Measurements from ENCODE around the gene ELAPOR1. TPM values are rescaled to one million over a fixed set of nuclear protein-coding genes. Genes with fewer than 3 reads are reported as not detected.

Gene ELAPOR1
- total and polyA plus RNA-seq, 11 donors, result 0.04 to 0.83 (median 0.23) TPM; not detected in 2

GRCh38 chr1:109136766-109137165, 22.9 kb downstream of the ELAPOR1 start:
- H3K27me3 ChIP-seq, result no peaks in the 10 kb centered on the region
- no peak overlapping the region for H3K4me3 ChIP-seq
- intact Hi-C loops (cut with DNase I), result no loop called here
- no peak overlapping the region for H3K27ac ChIP-seq
- ATAC-seq (no peak), DNase-seq (no peak)
- H3K4me1 ChIP-seq, result peaks cover 0 to 15% (median 10%) of the 10 kb centered on the region in 12 donors
- 88 to 92% (median 91%) methylated on average over 6 of the region's 6 CpGs for WGBS, 4 donors
- no peaks in the 10 kb centered on the region for H3K36me3 ChIP-seq
- H3K9me3 ChIP-seq, result no peaks in the 10 kb centered on the region
- TF ChIP-seq, protein P1, sequence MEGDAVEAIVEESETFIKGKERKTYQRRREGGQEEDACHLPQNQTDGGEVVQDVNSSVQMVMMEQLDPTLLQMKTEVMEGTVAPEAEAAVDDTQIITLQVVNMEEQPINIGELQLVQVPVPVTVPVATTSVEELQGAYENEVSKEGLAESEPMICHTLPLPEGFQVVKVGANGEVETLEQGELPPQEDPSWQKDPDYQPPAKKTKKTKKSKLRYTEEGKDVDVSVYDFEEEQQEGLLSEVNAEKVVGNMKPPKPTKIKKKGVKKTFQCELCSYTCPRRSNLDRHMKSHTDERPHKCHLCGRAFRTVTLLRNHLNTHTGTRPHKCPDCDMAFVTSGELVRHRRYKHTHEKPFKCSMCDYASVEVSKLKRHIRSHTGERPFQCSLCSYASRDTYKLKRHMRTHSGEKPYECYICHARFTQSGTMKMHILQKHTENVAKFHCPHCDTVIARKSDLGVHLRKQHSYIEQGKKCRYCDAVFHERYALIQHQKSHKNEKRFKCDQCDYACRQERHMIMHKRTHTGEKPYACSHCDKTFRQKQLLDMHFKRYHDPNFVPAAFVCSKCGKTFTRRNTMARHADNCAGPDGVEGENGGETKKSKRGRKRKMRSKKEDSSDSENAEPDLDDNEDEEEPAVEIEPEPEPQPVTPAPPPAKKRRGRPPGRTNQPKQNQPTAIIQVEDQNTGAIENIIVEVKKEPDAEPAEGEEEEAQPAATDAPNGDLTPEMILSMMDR (IDR thresholded peaks at IDR 0.05), result no peak
- no peak for TF ChIP-seq POLR2A (IDR thresholded peaks at IDR 0.05)

DNA sequence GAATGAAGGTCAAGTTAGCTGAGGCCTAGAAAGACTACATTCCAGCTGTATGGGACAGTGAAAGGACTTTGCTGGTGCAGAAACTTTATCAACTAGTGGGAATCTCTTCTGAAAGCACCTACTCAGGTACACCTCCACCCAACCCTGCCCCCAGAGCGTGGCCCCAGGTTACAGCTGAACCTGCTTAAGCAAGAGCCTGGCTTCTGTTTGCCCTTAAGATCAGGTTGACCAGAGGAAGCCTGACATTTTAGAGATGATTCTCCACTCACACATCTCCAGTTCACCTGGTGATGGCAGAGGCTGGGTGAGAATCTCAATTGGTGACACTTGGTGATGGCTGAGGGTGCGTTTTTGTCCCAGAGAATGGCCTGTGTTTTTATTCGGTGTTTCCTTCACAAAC, 24.0 kb downstream of the ELAPOR1 start:
- intact Hi-C loops (cut with DNase I), result no loop called here

GRCh38 chr1:109138358-109138757, 24.4 kb downstream of the ELAPOR1 start:
- WGBS, 4 donors, result 84 to 91% (median 87%) methylated on average over 3 of the region's 3 CpGs
- intact Hi-C loops (cut with DNase I), result no loop called here
- DNase-seq, result no peak
- TF ChIP-seq POLR2A (IDR thresholded peaks at IDR 0.05), result no peak
- TF ChIP-seq, protein P1 (IDR thresholded peaks at IDR 0.05), result no peak
- Histone ChIP-seq H3K4me1 (peaks cover 0 to 14% (median 9%) of the 10 kb centered on the region in 12 donors), H3K27ac (no peak overlapping the region), H3K27me3 (no peaks in the 10 kb centered on the region), H3K4me3 (no peak overlapping the region), H3K9me3 (no peaks in the 10 kb centered on the region), H3K36me3 (no peaks in the 10 kb centered on the region)
- no peak for ATAC-seq

More for the DNA sequence above, 24.0 kb downstream of the ELAPOR1 start:
- no peak overlapping the region for H3K27ac ChIP-seq
- H3K9me3 ChIP-seq, result no peaks in the 10 kb centered on the region
- no peak for DNase-seq
- no peak for TF ChIP-seq POLR2A (IDR thresholded peaks at IDR 0.05)
- TF ChIP-seq, protein P1 (IDR thresholded peaks at IDR 0.05), result no peak
- H3K4me3 ChIP-seq, result no peak overlapping the region
- no peaks in the 10 kb centered on the region for H3K27me3 ChIP-seq
- no peaks in the 10 kb centered on the region for H3K36me3 ChIP-seq
- ATAC-seq, result no peak
- H3K4me1 ChIP-seq, result peaks cover 0 to 15% (median 10%) of the 10 kb centered on the region in 12 donors
- 78 to 98% (median 92%) methylated on average over 3 of the region's 3 CpGs for WGBS, 4 donors

- Histone ChIP-seq H3K36me3 (no peaks in the 10 kb centered on the region), H3K27ac (no peak overlapping the region), H3K4me1 (no peaks in the 10 kb centered on the region), H3K27me3 (no peaks in the 10 kb centered on the region), H3K4me3 (no peak overlapping the region), H3K9me3 (no peaks in the 10 kb centered on the region)
- WGBS, 4 donors, result 69 to 85% (median 82%) methylated on average over 3 of the region's 3 CpGs
- DNase-seq, result no peak
- ATAC-seq, result no peak
- intact Hi-C loops (cut with DNase I), result no loop called here
- TF ChIP-seq, protein P1 (IDR thresholded peaks at IDR 0.05), result no peak
- no peak for TF ChIP-seq POLR2A (IDR thresholded peaks at IDR 0.05)
Measured at GRCh38 chr1:109140392-109140791, 26.5 kb downstream of the ELAPOR1 start.
